HG02588 (cell line): Measurements from ENCODE around the gene SLC27A5.
"Not testable (repeated sequence)": the region's sequence is repeated elsewhere in the genome, so short reads cannot be mapped to it uniquely, and the experiment has no call there.

ENCODE experiments used
- ATAC-seq: cut with Tn5 transposase; IDR thresholded peaks from one replicate; pipeline ENCODE4 v1.9.1; 2021; ENCODE audit warnings: mild to moderate bottlenecking, moderate library complexity; ENCODE audit not compliant: unreplicated experiment

Gene SLC27A5

GRCh38 chr19:58471736-58472135 lies 40.1 kb downstream of the SLC27A5 start:
- ATAC-seq = no peak

GRCh38 chr19:58470837-58471543 lies 40.8 kb downstream of the SLC27A5 start:
- not testable (repeated sequence) for ATAC-seq

GRCh38 chr19:58469241-58470013 lies 42.4 kb downstream of the SLC27A5 start:
- no peak for ATAC-seq

- ATAC-seq = no peak
Observed at GRCh38 chr19:58468216-58468839, 43.5 kb downstream of the SLC27A5 start.

- peak; percentile 89 for ATAC-seq
Observed at GRCh38 chr19:58466760-58467589, 44.8 kb downstream of the SLC27A5 start, which contains the start of gene ZNF324. TSS of gene ZNF324 (plus strand) at chr19:58467080. CDS start at chr19:58469186, 2,106 bp downstream.

GRCh38 chr19:58466089-58466759 lies 45.6 kb downstream of the SLC27A5 start:
- ATAC-seq = no peak

GRCh38 chr19:58460039-58460438 lies 51.8 kb downstream of the SLC27A5 start:
- no peak for ATAC-seq

GRCh38 chr19:58456111-58456510 lies 55.7 kb downstream of the SLC27A5 start:
- ATAC-seq = no peak

- ATAC-seq = no peak
Observed at GRCh38 chr19:58455306-58455705, 56.5 kb downstream of the SLC27A5 start.

GRCh38 chr19:58453743-58454142 lies 58.0 kb downstream of the SLC27A5 start:
- ATAC-seq = no peak

- ATAC-seq = peak; percentile 96
Observed at GRCh38 chr19:58451358-58452101, 60.3 kb downstream of the SLC27A5 start, which contains the start of gene ZNF324B. TSS of gene ZNF324B (plus strand) at chr19:58451622. CDS start at chr19:58453702, 2,080 bp downstream.

- ATAC-seq = no peak
Observed at GRCh38 chr19:58450856-58451357, 60.9 kb downstream of the SLC27A5 start.

GRCh38 chr19:58449980-58450379 lies 61.8 kb downstream of the SLC27A5 start:
- not testable (repeated sequence) for ATAC-seq

- not testable (repeated sequence) for ATAC-seq
Observed at GRCh38 chr19:58448860-58449259, 62.9 kb downstream of the SLC27A5 start.
